ENCODE measurements around the gene AQP12A.

GRCh38 chr2:240719676-240720545 is 28.2 kb downstream of the AQP12A start:
- TF ChIP-seq JUNB (IDR thresholded peaks at IDR 0.05; ENCODE audit: unreplicated experiment): no peak
- TF ChIP-seq CTCF (conservative IDR thresholded peaks at IDR 0.05; ENCODE audit: low read depth in 2 of 2): no peak
- TF ChIP-seq EZH2phosphoT487 (IDR thresholded peaks at IDR 0.05; ENCODE audit: unreplicated experiment): no peak
- TF ChIP-seq POLR2AphosphoS5 (IDR thresholded peaks at IDR 0.05; ENCODE audit: low read depth): no peak
- TF ChIP-seq EZH2 (IDR thresholded peaks at IDR 0.05; ENCODE audit: low read depth, unreplicated experiment): no peak
- no peak for TF ChIP-seq CREB1 (CRISPR knock-in tag; IDR thresholded peaks at IDR 0.05; ENCODE audit: low read depth)
- TF ChIP-seq REST (IDR thresholded peaks at IDR 0.05; ENCODE audit: unreplicated experiment): no peak
